GM23248 (cell line): ENCODE results near the gene TRIP4. TPM values are rescaled to one million over a fixed set of nuclear protein-coding genes. Genes with fewer than 3 reads are reported as not detected.

Source experiments
- DNase-seq: peaks from one replicate; pipeline ENCODE4 v3.0.0-alpha.2; 2015
- H2AFZ ChIP-seq: fragments of 200-600 bp; sonication (generic); 2 replicates; pipeline ENCODE4 v1.6.1; 2016; ENCODE audit warnings: antibody characterized with exemption
- H3F3A ChIP-seq: fragments of 200-600 bp; sonication (generic); 2 replicates; pipeline ENCODE4 v1.6.1; 2016; ENCODE audit warnings: mild to moderate bottlenecking, antibody characterized with exemption, mixed run types; ENCODE audit not compliant: insufficient read depth
- H3K27ac ChIP-seq: fragments of 200-600 bp; sonication (generic); 2 replicates; pipeline ENCODE4 v1.5.1; 2016; ENCODE audit warnings: mild to moderate bottlenecking
- H3K27me3 ChIP-seq: fragments of 200-600 bp; sonication (generic); replicated peaks from 2 replicates; pipeline ENCODE4 v1.6.1; 2016; ENCODE audit warnings: mild to moderate bottlenecking; ENCODE audit not compliant: insufficient read depth
- H3K36me3 ChIP-seq: fragments of 200-600 bp; sonication (generic); 2 replicates; pipeline ENCODE4 v1.6.1; 2016; ENCODE audit warnings: low read depth, mild to moderate bottlenecking
- H3K4me1 ChIP-seq: fragments of 200-600 bp; sonication (generic); 2 replicates; pipeline ENCODE4 v1.6.1; 2016; ENCODE audit warnings: mild to moderate bottlenecking; ENCODE audit not compliant: insufficient read depth
- H3K4me2 ChIP-seq: fragments of 200-600 bp; sonication (generic); one replicate; pipeline ENCODE4 v1.6.1; 2016; ENCODE audit warnings: mild to moderate bottlenecking; ENCODE audit not compliant: unreplicated experiment
- H3K4me3 ChIP-seq: fragments of 200-600 bp; sonication (generic); 2 replicates; pipeline ENCODE4 v1.5.1; 2016; ENCODE audit warnings: mild to moderate bottlenecking
- H3K79me2 ChIP-seq: fragments of 200-600 bp; sonication (generic); 2 replicates; pipeline ENCODE4 v1.6.1; 2016; ENCODE audit warnings: mild to moderate bottlenecking; ENCODE audit not compliant: insufficient read depth
- H3K9ac ChIP-seq: fragments of 200-600 bp; sonication (generic); 2 replicates; pipeline ENCODE4 v1.6.1; 2016; ENCODE audit warnings: mild to moderate bottlenecking
- H3K9me2 ChIP-seq: fragments of 200-600 bp; sonication (generic); 2 replicates; pipeline ENCODE4 v1.6.1; 2016; ENCODE audit warnings: mixed run types, mild to moderate bottlenecking, moderate library complexity; ENCODE audit not compliant: insufficient read depth
- H3K9me3 ChIP-seq: fragments of 200-600 bp; sonication (generic); one replicate; pipeline ENCODE4 v1.6.1; 2017; ENCODE audit warnings: low read depth
- H4K20me1 ChIP-seq: fragments of 200-600 bp; sonication (generic); 2 replicates; pipeline ENCODE4 v1.6.0; 2016; ENCODE audit not compliant: insufficient read depth
- EZH2 ChIP-seq: fragments of 200-600 bp; sonication (generic); IDR thresholded peaks from 2 replicates; pipeline ENCODE4 v1.6.1; 2018; ENCODE audit warnings: antibody characterized with exemption, mild to moderate bottlenecking; ENCODE audit not compliant: insufficient read depth, poor library complexity, severe bottlenecking
- EZH2phosphoT487 ChIP-seq: fragments of 200-600 bp; sonication (generic); IDR thresholded peaks from 2 replicates; pipeline ENCODE4 v1.6.1; 2018; ENCODE audit warnings: antibody characterized with exemption, moderate library complexity, mild to moderate bottlenecking, low read depth; ENCODE audit not compliant: insufficient read depth
- WGBS, 2 experiments: methylation state at CpG; one replicate each; pipeline ENCODE4 v1.1.6; 2015 to 2017; ENCODE audit warnings: low lambda C conversion rate in 2 of 2, low coverage in 1 of 2; ENCODE audit errors: missing lambda C conversion rate in 2 of 2; 5-methylcytosine and 5-hydroxymethylcytosine counted together
- in situ Hi-C: fragments of 300-500 bp; cut with MboI; formaldehyde crosslinking; loops from 2 replicates; pipeline ENCODE4 v1.15.0; 2020
- polyA plus RNA-seq: library from polyadenylated mRNA; unstranded; fragments of >200 nt; fragmentation: Nextera tagmentation; extraction: Ambion mirVana; gene quantifications from 2 replicates; pipeline ENCODE4 v1.2.1, GENCODE V29; 2016
- total RNA-seq: library from RNA; depleted of rRNA; stranded (reverse); fragments of >200 nt; shearing (Covaris generic); gene quantifications from 2 replicates; pipeline ENCODE4 v1.2.3, GENCODE V29; 2014

TRIP4 gene
- total and polyA plus RNA-seq, 2 experiments from 2014 or later: 6.9 to 32.9 TPM

- DNase-seq: no peak
- Histone ChIP-seq H3K27me3 (no peaks in the 10 kb centered on the region), H2AFZ (no peak overlapping the region), H3K79me2 (peaks cover 100% of the 10 kb centered on the region), H3K27ac (no peak overlapping the region), H3K4me3 (no peak overlapping the region), H4K20me1 (no peaks in the 10 kb centered on the region), H3K4me1 (no peaks in the 10 kb centered on the region), H3K36me3 (no peaks in the 10 kb centered on the region), H3K9me3 (no peaks in the 10 kb centered on the region), H3K9ac (no peak overlapping the region), H3K4me2 (no peak overlapping the region), H3K9me2 (no peaks in the 10 kb centered on the region), H3F3A (no peaks in the 10 kb centered on the region)
- WGBS, 2 experiments: 92 to 95% methylated on average over 2 of the region's 2 CpGs
- in situ Hi-C loops: no loop called here
- TF ChIP-seq EZH2: no peak
- no peak for TF ChIP-seq EZH2phosphoT487
These were observed 87.2 kb downstream of the TRIP4 start for GRCh38 chr15:64474846-64475245.

GRCh38 chr15:64476550-64476949 lies 88.9 kb downstream of the TRIP4 start:
- H3K4me2 ChIP-seq: no peak overlapping the region
- H2AFZ ChIP-seq: no peak overlapping the region
- H3K36me3 ChIP-seq: no peaks in the 10 kb centered on the region
- in situ Hi-C loops: no loop called here
- H3F3A ChIP-seq: no peaks in the 10 kb centered on the region; the same call in 1 of the 2 replicates
- H3K27ac ChIP-seq: no peak overlapping the region
- DNase-seq: no peak
- no peak overlapping the region for H3K4me3 ChIP-seq
- no peaks in the 10 kb centered on the region for H3K9me3 ChIP-seq
- no peaks in the 10 kb centered on the region for H3K27me3 ChIP-seq
- H3K9ac ChIP-seq: no peak overlapping the region
- no peaks in the 10 kb centered on the region for H4K20me1 ChIP-seq
- H3K9me2 ChIP-seq: no peaks in the 10 kb centered on the region
- H3K4me1 ChIP-seq: no peaks in the 10 kb centered on the region
- peaks cover 100% of the 10 kb centered on the region for H3K79me2 ChIP-seq
- TF ChIP-seq EZH2phosphoT487 (no peak), EZH2 (no peak)
- WGBS, 2 experiments: 100% methylated on average over 1 of the region's 1 CpG

GRCh38 chr15:64478863-64479262 lies 91.2 kb downstream of the TRIP4 start:
- H2AFZ ChIP-seq: no peak overlapping the region
- H4K20me1 ChIP-seq: no peaks in the 10 kb centered on the region; the same call in 1 of the 2 replicates
- no peak overlapping the region for H3K4me2 ChIP-seq
- DNase-seq: peak; percentile 19
- H3K27ac ChIP-seq: no peak overlapping the region
- no peak overlapping the region for H3K9ac ChIP-seq
- H3F3A ChIP-seq: no peaks in the 10 kb centered on the region; the same call in 1 of the 2 replicates
- no peaks in the 10 kb centered on the region for H3K36me3 ChIP-seq
- peaks cover 100% of the 10 kb centered on the region for H3K79me2 ChIP-seq
- TF ChIP-seq EZH2 (no peak), EZH2phosphoT487 (no peak)
- H3K4me3 ChIP-seq: no peak overlapping the region
- no peaks in the 10 kb centered on the region for H3K9me2 ChIP-seq
- WGBS, 2 experiments: 0% methylated on average over 1 of the region's 1 CpG
- in situ Hi-C loops: no loop called here
- no peaks in the 10 kb centered on the region for H3K4me1 ChIP-seq
- no peaks in the 10 kb centered on the region for H3K27me3 ChIP-seq
- H3K9me3 ChIP-seq: no peaks in the 10 kb centered on the region

GRCh38 chr15:64480891-64481290 lies 93.3 kb downstream of the TRIP4 start:
- in situ Hi-C loops: no loop called here
- Histone ChIP-seq H3F3A (no peaks in the 10 kb centered on the region; the same call in 1 of the 2 replicates), H3K27ac (no peak overlapping the region), H3K9ac (no peak overlapping the region), H3K36me3 (no peaks in the 10 kb centered on the region), H2AFZ (no peak overlapping the region), H3K9me2 (no peaks in the 10 kb centered on the region), H3K27me3 (no peaks in the 10 kb centered on the region), H3K9me3 (no peaks in the 10 kb centered on the region), H3K79me2 (peaks cover 100% of the 10 kb centered on the region), H3K4me2 (no peak overlapping the region), H3K4me1 (no peaks in the 10 kb centered on the region), H3K4me3 (no peak overlapping the region), H4K20me1 (no peaks in the 10 kb centered on the region; the same call in 1 of the 2 replicates)
- no peak for DNase-seq
- no peak for TF ChIP-seq EZH2
- no peak for TF ChIP-seq EZH2phosphoT487
- 72 to 78% methylated on average over 4 of the region's 4 CpGs for WGBS, 2 experiments

- Histone ChIP-seq H3K9me3 (no peaks in the 10 kb centered on the region), H3K27ac (no peak overlapping the region), H2AFZ (no peak overlapping the region), H3K4me2 (no peak overlapping the region), H3K4me3 (no peak overlapping the region), H4K20me1 (no peaks in the 10 kb centered on the region; the same call in 1 of the 2 replicates), H3K36me3 (no peaks in the 10 kb centered on the region), H3F3A (no peaks in the 10 kb centered on the region; the same call in 1 of the 2 replicates), H3K4me1 (no peaks in the 10 kb centered on the region), H3K79me2 (peaks cover 99% of the 10 kb centered on the region), H3K9me2 (no peaks in the 10 kb centered on the region), H3K27me3 (no peaks in the 10 kb centered on the region), H3K9ac (no peak overlapping the region)
- in situ Hi-C loops: no loop called here
- DNase-seq: no peak
- TF ChIP-seq EZH2 (no peak), EZH2phosphoT487 (no peak)
These were observed 96.1 kb downstream of the TRIP4 start for GRCh38 chr15:64483749-64484148.
